GM19035 (cell line): ENCODE results near the gene SYT2.
"Not testable (repeated sequence)": the region's sequence is repeated elsewhere in the genome, so short reads cannot be mapped to it uniquely, and the experiment has no call there.

Source experiments
- ATAC-seq: cut with Tn5 transposase; IDR thresholded peaks from one replicate; pipeline ENCODE4 v1.9.1; 2021; ENCODE audit not compliant: unreplicated experiment

Gene SYT2

DNA sequence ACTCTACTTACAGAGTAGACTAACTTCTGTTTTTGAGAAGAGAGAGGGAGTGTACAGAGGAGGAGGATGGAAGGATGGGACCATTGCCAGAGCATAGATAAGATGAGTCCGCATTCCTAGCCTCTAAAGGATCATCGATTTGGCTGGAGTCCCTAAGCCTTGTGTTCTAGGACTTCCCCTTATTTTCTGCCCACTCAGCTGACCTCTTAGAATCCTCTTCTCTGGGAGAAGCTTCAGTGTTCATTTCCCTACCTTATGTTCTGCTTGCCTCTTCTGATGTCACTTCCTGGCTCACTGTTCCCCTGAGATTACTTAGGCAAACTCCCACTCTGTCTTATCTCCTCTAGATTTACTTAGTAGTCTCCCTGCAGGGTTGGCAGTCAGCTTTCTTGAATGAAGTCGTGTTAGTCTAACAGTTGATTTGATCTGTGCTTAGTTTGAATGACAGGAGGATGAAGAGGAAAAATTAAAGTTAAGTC is 156.7 kb downstream of the SYT2 start:
- ATAC-seq, result no peak

DNA sequence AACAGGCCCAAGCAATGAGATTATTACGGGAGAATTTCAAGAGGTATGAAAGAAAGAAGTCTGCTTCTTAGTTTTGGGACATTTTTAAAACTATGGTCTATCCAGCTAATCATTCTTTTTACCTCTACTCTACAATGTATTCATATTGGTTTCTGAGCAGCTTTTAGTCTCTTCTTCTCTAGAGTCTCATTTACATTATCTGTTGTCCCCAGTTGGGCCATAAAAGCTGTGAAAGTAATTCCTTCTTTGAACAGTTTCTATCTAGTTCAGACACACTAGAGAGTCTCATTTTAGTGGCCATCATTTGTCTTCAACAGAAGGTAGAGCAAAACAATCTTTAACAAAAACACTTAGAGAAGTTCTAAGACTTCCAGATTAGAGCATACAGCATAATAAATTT is 157.2 kb downstream of the SYT2 start:
- not testable (repeated sequence) for ATAC-seq

DNA sequence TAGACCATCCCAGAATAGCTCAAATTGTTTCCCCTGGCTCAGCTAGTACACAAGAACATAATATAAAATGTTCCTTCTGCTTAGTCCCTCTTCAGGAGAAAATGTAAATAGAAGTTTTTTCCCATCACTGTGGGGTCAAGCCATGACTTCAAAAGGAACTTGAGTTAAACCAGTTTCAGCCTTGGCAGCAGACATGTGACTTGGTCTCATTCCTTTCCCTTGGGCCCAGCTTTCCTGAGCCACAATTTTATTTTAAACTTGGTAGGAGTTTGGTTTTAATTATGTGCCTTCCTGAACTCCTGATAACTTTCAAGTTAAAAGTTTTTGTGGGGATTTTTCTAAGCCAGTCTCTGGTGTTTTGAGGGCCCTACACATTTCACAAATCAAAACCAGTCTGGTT is 157.6 kb downstream of the SYT2 start:
- ATAC-seq, result not testable (repeated sequence)

DNA sequence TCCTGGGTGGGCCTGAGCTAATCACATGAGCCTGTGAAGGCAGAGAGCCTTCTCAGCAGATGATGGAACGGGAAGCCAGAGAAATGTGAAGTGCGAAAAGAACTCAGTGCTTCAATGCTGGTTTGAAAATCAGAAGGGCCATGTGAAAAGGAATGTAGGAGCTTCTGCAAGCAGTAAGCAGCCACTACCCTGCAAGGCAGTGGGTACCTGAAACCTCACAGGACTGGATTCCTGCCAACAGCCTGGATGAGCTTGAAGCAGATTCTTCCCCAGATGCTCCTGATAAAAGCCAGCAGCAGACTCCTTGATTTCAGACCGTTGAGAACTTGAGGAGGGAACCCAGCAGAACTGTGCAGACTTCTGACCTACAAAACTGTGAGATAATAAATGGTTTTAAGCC is 158.6 kb downstream of the SYT2 start:
- ATAC-seq, result no peak

GRCh38 chr1:202550088-202550487 is 160.2 kb downstream of the SYT2 start:
- ATAC-seq, result not testable (repeated sequence)

DNA sequence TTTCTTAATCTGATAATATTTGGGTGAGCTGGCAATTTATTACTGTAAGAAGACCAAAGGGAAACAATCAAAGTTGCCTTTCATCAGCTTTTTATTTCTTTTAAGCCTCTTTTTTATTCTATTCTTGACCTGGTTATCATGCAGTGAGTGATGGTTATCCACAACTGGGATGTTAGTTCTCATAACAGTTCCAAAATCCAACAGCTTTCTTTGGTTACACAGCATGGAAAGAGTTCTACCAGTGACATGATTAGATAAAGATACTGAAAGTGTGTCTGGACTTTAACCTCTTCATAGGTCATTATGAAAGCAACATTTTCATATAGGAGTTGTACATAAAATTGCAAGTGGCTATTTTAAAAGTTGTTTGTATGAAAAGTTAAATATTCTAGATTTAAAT is 163.0 kb downstream of the SYT2 start:
- ATAC-seq, result no peak

DNA sequence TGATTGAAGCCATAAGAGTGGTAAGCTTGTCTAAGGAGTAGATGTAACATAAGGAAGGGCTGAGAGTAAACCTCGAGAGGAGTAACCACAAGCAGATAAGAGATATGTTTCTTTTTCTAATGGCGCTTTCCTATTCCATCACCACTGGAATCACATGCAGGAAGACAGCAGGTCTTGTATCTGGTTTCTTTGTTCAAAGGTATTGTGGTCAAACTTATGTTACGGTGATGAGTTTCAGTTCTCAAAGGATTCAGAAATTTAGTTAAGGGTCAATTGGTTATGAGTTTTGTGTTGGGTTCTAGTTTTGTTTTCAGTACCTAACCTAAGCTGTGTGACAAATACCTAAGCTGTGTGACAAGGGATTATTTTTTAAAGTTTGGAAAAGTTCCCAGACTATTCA is 163.5 kb downstream of the SYT2 start:
- peak; percentile 84 for ATAC-seq

DNA sequence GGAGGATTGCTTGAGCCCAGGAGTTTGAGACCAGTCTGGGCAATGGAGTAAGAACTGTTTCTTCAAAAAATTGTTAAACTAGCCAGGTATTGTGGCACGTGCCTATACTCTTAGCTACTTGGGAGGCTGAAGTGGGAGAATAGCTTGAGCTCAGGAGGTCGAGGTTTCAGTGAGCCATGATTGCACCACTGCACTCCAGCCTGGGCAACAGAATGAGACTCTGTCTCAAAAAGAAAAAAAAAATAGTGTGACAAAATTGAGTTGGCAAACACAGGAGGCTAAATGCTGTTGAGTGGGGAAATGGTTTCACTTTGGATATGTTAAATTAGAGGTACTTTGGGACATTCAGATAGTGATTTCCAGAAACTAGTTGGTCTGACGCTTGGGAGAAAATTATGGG is 163.9 kb downstream of the SYT2 start:
- ATAC-seq, result peak; percentile 28

- not testable (repeated sequence) for ATAC-seq
Observed at GRCh38 chr1:202545647-202546303, 164.5 kb downstream of the SYT2 start.

- ATAC-seq, result not testable (repeated sequence)
Observed at GRCh38 chr1:202544766-202545449, 165.3 kb downstream of the SYT2 start.

- ATAC-seq, result not testable (repeated sequence)
Observed at GRCh38 chr1:202543537-202543936, 166.7 kb downstream of the SYT2 start.

DNA sequence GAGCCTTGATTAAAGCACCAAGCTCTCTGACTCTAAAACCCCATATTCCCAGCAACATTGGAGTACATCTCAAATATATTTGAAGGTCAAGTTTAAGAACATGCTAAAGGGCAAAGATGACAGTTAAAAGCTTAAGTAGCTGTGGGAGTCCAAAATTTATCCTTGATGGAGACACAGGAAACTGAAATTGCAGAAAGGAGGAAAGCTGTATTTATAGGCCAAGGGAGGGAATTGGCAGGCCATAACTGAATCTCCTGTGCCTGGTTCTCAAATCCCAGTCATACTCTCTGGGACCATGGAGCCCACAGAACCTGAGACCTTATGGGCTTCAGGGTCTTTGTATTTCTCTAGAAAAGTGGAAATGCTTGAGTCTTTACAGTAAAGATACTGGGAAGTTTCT is 167.8 kb downstream of the SYT2 start:
- ATAC-seq, result not testable (repeated sequence)

GRCh38 chr1:202540858-202541257 is 169.4 kb downstream of the SYT2 start:
- not testable (repeated sequence) for ATAC-seq
